ENCODE results near the gene HNRNPM.
"Not testable (repeated sequence)": the region's sequence is repeated elsewhere in the genome, so short reads cannot be mapped to it uniquely, and the experiment has no call there.

The HNRNPM gene

DNA sequence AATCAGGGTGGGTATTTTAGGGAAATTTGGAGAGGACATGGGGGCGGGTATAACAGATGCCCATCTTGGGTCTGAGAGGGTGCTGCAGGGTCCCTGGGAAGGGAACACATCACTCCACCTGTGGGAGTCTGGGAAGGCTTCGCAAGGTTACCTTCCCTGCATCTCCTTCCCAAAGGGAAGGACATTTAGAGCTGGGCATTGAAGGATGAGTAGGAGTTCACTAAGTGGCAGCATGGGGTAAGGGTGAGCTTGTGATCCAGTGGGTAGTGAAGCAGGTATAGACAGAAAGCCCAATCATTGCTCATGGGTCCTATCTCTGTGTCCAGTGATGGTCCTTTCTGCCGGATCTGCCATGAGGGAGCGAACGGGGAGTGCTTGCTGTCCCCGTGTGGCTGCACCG, 18.5 kb upstream of the HNRNPM start:
- DNase-seq = no peak

DNA sequence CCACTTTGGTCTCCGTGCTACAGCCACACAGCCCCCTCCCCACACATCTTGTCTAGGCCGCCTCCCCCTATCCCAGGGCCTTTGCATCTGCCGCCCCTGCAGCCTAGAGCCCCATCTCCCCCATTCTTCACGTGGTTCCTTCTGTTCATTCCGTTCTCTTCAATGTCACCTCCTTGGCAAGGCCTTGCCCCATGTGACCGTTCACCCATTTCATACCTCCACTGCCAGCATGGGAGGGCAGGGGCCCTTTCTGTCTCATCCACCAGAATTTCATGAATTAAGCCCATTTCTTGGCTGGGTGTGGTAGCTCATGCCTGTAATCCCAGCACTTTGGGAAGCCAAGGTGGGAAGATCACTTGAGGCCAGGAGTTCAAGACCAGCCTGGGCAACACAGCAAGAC, 15.7 kb upstream of the HNRNPM start:
- no peak for DNase-seq

DNA sequence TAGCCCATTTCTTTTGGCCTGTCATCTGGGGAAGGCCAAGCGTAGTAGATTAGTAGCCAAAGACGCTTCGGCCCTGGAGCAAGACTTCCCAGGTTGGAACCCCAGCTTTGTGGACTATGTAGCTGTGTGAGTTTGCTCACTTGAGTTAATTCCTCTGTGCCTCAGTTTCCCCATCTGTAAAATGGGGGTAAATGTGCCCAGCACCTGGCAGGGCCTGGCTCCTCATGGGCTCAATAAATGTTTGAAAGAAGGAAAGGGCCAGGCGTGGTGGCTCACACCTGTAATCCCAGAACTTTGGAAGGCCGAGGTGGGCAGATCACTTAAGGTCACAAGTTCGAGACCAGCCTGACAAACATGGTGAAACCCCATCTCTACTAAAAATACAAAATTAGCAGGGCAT, 14.9 kb upstream of the HNRNPM start:
- DNase-seq = no peak

DNA sequence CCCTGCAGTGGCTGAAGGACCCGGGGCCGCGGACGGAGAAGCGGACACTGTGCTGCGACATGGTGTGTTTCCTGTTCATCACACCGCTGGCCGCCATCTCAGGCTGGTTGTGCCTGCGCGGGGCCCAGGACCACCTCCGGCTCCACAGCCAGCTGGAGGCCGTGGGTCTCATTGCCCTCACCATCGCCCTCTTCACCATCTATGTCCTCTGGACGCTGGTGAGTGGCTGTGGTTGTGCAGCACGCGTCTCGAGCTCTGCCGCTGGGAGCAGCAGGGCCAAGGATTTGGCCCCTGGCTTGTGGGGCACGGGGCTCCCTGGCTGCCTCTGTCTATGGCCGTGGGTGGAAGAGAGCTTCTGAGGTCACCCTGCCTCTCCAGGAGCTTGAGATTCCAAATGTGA, 14.1 kb upstream of the HNRNPM start:
- no peak for DNase-seq

DNA sequence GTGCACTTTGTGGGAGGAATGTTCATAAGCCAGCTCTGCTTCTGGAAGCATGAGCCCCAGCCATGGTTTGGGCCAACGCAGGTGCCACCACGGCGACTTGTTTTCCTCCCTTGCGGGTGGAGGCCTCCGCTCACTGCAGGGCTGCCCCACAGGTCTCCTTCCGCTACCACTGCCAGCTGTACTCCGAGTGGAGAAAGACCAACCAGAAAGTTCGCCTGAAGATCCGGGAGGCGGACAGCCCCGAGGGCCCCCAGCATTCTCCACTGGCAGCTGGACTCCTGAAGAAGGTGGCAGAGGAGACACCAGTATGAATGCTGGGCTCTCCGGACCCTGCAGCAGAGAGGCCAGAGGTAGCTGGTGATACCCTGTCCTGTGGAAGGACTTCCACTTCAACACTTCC, 6.5 kb upstream of the HNRNPM start:
- DNase-seq = no peak

DNA sequence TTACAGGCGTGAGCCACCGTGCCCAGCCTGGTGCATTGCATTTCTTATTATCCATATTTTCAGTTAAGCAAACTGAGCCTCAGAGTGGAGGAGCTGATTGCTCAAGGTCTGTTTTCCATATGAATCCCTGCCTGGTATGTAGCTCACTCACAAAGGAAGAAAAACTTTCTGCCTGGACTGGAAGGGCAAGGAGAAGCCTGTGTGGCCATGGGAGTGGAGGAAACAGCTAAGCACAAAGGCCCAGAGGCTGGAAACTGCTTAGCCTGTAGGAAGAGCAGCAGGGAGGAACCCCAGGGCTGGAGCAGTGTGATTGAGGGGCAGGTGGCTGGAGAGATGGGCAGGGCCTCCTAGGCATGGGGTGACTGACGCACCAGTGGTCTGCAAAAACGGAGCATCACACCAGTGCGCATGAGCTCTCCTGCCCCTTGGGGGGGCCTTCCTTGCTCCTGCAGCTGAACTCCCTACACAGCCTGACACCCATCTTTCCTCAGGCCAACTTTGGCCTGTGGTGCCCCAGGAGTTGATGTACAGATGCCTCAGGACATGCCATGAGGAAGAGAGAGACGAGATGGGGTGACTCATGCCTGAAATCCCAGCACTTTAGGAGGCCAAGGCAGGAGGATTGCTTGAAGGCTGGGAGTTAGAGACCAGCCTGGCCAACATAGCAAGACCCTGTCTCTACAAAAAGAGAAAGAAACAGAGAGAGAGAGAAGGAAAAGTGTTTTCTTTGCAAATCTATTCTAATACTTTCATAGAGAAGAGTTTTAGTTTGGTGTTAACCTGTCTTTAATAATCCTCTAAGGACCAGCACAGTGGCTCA, 2.8 kb upstream of the HNRNPM start:
- no peak for DNase-seq

DNA sequence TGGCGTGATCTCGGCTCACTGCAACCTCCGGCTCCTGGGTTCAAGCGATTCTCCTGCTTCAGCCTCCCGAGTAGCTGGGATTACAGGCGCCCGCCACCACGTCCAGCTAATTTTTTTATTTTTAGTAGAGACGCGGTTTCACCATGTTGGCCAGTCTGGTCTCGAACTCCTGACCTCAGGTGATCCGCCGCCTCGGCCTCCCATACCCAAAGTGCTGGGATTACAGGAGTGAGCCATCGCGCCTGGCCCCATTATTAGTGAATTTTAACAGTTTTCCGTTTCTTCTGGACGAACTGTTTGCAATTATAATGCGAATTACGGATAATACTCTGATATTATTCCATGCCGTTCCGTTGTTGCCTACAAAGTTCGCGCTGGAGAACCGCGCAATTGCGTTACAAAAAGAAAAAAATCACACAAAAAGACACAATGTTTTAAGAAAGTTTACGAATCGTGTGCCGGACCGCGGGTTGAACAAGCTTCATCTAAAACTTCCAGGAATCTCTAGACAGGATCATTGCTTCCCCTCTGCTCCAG, 567 bp upstream of the HNRNPM start:
- not testable (repeated sequence) for DNase-seq

DNA sequence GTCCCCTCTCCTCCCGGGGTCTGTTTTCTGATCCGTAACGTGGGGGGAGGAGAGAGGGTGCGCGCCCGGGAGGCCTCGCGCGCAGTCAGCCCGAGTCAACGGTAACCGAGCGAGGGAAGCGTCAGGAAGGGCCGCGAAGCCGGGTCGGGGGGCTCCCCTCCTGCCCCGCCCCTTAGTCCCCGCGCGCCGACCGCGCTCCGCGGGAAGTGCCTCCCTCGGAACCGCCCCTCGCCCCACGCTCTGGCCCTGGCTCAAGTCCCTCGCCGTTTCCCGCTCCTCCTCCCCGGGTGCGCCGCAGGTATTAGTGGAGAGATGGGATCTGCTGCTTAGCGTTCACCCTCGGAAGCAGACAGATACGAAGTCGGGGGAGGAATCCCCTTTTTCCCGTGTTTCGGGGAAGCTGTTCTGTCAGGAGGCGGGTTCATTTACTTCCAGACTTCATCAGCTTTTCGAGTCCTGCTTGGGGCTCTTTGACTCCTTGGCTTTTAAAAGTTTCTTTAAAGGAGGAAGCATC, 770 bp downstream of the HNRNPM start:
- DNase-seq = peak; percentile 66

DNA sequence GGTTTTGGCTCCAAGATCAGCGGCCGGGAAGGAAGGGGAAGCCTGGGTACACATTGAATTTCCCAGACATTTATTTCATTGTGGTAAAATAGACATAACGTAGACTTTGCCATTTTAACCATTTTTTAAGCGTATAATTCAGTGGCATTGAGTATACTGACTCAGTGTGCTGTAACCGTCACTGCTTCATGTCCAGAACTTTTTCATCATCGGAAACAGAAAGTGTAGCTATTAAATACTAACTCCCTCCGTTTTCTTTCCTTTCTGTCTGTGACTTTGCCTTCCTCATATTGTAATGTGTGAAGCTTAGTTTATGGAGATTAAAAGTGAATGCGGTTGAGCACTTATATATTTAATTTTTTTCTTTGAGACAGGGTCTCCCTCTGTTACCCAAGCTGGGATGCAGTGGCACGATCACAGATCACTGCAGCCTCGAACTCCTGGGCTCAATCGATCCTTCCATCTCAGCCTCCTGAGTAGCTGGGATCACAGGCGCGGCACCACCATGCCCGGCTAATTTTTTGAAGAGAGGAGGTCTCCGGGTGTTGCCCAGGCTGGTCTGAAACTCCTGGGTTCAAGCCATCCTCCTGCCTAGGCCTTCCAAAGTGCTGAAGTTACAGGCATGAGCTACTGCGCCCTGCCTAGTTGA, 1.4 kb downstream of the HNRNPM start:
- DNase-seq = no peak

DNA sequence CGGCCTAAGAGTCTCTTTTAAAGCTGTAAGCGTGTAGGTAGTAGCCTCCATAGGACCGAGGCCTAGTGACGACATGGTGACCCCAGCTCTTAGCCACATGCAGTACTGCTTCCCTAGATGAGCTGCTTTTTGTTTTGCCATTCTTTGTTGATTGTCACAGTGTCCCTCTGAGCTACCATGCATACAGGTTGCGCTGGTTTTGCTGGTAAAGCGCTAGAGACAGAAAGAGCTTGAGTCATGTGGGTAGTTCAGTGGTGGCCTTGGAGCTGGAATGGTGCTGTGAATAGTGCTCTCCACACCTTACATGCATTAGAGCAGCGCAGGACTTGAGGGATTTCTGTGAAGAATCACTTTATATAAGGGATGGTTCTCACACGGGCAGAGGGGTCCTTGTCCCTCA, 5.1 kb downstream of the HNRNPM start:
- peak; percentile 14 for DNase-seq

DNA sequence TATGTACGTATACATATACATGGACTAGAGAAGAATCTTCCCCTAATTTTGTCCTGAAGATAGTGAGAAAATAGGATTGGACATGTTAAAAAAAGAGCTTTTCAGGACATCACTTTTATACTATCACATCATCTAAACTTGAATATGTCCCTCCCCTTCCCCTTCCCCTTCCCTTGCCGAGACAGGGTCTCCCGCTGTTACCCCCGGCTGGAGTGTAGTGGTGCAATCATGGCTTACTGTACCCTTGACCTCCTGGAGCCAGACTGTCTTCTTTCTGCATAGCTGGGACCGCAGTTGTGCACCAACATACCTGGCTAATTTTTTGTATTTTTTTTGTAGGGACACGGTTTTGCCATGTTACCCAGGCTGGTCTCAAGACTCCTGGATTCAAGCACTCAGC, 6.6 kb downstream of the HNRNPM start:
- no peak for DNase-seq

DNA sequence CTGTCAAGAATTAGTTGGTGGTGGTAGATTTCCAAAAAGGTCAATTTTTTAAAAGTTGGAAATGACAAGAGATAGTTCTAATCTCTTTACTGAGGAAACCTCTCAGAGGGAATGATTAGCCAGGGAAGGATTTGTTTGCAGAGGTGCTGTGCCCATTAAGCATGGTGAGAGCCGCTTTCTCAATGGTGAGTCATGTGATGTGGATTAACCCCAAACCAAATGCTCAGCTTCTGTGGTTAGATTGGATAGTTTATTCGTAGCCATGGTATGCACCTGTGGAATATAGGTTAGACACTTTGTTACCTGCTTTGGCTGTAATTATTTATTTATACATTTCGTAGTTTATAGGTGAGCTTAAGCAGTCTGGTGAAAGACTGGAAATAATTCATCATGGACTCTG, 7.1 kb downstream of the HNRNPM start:
- peak; percentile 23 for DNase-seq

DNA sequence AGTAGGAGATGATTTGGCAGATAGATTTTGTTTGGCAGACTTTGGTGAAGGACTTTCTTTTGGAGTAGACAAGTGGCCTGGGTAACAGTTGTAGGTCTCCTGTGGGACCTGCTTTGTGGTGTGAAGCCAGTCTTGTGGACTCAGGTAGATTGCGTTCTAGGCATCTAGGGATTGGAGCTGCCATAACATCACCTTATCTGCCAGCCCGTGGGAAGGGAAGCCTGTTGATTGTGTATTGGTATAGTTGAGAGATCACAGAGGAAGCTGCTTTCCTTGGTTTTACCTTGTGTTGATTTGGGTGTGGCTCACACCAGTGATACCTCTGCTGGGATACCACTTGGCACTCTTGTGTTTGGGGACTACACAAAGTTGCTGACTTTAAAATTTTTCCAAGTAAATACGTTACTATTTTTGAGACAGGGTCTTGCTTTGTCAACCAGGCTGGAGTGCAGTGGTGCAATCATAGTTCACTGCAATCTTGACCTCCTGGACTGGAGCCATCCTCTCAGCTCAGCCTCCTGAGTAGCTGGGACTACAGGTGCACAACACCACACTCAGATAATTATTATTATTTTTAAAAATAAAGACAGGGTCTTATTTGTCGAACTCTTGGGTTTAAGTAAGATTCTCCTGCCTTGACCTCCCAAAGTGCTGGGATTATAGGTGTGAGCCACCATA, 7.8 kb downstream of the HNRNPM start:
- DNase-seq = no peak

DNA sequence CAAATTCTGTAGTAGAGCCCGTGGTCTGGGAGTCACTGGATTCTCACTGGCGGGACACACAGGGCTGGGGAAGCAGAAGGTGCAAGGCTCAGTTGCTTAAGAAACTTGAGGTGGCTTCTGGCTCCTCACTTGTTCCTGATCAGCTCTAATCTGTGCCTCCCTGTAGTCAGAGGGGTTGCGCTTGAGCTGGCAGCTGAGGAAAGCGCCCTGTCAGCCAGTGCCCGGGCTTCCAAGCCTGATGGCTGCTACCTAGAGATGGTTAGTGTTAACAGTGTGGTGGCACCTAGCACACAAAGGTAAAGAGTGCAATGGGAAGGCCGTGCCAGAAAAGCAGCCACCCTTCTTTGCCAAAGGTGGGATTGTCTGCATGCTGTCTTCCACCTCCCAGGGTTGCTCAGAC, 8.8 kb downstream of the HNRNPM start:
- DNase-seq = no peak

DNA sequence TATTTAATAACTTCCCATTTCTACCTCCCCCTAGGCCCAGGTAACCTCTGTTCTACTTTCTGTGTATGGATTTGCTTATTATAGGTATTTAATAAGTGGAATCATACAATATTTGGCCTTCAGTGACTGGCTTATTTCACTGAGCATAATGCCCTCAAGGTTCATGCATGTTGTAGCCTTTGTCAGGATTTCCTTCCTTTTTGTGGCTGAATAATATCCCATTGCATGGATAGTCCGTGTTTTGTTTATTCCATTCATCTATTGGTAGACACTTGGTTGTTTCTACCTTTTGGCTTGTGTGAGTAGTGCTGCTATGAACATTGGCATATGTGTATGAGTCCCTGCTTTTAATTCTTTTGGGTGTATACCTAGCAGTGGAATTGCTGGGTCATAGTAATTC, 9.4 kb downstream of the HNRNPM start:
- DNase-seq = no peak

DNA sequence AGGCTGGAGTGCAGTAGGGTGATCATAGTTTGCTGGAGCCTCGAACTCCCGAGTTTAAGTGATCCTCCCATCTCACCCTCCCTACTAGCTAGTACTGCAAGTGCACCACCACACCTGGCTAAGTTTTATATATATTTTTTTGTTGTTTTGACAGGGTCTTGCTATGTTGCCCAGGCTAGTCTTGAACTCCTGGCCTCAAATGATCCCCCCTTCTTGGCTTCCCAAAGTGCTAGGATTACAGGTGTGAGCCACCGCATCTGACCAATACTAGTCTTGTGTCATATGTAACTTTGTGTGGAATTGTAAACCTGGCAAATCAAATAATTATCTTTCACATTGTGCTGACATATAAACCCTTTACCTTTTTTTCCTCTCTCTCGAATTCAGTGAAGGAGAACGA, 10.2 kb downstream of the HNRNPM start:
- DNase-seq = no peak

DNA sequence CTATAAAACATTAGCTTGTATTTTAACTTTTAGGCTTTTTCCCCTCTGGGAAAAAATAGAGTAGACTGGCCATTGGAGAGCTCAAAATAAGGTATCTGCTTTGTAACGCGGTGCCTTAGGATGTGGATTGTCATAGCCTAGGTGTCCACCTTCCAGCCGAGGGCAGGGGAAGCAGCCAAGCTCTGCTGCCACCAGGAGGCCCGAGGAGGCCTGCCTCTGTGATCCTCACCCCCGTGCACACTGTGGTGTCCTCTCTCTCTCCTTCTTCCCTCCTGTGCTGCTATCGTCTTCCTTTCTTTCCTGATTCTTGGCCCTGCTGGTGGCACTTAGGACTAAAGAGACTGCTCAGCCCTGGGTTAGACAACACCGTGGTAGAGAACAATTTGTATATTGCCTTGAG, 11.3 kb downstream of the HNRNPM start:
- DNase-seq = peak; percentile 25

DNA sequence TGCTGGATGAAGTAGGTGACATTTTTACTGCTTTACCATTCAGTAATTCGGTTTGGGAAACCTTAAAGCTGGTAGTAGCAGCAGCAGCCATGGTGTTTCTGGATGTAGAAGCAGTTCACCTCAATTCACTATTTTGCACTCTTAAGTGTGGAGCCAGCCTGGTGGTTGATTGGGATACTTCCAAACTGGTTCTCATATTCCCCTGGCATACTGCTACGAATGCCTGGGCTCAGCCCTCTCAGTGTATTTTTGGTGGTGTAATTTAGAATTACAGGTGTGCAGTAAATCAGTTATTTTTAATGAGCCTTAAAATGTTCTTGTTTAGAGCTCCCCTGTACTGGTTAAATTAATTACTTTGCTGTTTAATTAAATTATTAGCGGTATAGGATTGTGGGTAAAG, 12.4 kb downstream of the HNRNPM start:
- DNase-seq = no peak

DNA sequence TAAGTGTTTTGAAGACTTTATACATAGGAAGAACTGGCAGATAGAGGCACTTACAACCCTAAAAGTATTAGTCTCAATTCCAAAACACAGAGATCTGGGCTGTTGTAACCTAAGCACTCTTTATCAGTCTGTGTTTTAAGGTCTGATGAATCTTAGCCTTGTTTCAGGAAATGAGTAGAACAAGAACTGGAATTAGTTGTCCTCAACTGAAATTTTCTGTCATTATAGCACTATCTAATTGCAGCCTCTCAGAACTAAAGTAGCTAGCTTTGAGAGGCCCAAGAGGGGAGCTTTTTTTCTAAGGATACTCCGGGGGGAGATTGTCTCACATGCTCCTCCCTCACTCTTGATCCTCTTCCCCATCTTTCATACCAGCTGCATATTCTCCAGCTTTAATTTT, 13.1 kb downstream of the HNRNPM start:
- DNase-seq = no peak

DNA sequence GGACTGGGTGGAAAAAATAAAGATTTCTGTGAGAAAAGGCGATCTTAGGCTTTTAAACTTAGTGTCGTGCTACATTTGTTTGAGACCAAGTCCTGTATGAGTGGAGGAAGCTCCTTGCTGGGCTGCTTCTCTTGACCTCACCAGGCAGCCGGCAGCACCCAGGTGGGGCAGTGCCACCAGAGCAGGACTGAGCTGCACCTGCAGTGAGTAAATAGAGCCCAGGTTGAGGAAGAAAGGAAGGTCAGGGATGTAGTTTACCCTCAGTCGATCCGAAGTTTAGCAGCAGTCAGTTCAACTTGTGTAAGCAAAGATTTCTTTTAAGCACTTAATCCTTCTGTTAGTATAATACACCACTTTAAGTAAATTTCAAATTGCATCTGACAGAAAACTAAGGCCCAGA, 13.6 kb downstream of the HNRNPM start:
- DNase-seq = peak; percentile 65

DNA sequence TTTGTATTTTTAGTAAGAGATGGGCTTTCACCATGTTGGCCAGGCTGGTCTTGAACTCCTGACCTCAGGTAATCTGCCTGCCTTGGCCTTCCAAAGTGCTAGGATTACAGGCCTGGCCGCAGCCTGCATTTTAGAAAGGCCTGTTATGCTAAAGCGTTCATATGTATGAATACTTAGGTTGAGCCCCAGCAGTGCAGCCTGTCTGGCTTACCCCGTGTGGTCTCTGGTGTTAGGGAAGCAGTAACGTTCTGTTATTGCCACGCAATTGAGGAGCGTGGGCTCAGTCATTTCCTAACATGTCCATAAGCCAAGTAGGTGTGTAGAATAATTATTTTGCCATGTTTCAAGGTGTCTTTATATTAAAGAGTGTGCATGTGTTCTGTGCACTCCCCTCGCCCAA, 14.3 kb downstream of the HNRNPM start:
- no peak for DNase-seq

DNA sequence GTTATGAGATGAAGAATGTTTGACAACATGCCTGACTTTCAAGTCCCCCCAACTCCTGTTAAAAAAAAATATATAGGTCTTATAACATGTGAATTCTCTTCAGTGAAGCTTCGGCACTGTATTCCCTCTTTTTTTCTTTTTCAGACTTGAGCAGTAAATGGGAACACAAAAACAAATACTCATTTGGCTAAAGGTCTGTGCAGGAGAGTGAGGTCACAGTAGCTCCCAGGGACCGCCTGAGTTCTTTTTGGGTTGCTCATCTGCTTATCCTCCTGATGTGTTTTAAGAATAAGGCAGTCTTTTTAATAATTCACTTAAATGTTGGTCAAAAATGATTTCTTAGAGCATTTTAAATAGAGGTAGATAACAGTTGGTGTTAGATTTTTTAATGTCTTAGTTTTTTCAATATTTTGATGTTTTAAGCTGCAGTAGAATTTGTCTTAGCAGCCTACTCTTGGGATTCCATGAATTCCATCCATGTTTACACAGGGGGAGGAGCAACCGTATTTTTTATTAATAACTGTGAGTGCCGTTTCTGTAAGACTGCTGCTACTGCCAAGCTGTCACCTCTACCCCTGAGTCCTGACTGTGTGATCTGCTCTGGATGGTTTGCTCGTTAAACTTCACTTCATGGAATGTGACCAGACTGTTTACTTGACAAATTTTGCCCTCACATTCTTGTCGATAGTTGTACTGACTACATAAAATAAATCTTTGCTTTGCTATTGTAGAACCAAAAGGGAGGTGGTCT, 14.9 kb downstream of the HNRNPM start:
- no peak for DNase-seq
